MM.1S (cell line): ENCODE data around the gene DACH2.

Experiments used
- DNase-seq: peaks from one replicate; pipeline ENCODE4 v3.0.0-alpha.2; 2015
- H2AFZ ChIP-seq: fragments of 300-600 bp; sonication (generic); 2 replicates; pipeline ENCODE4 v1.6.0; 2016; ENCODE audit warnings: antibody characterized with exemption, low read length
- H3F3A ChIP-seq: fragments of 300-600 bp; sonication (generic); 2 replicates; pipeline ENCODE4 v1.6.1; 2016; ENCODE audit warnings: mild to moderate bottlenecking, antibody characterized with exemption, low read length, moderate library complexity, mixed read lengths; ENCODE audit not compliant: insufficient read depth
- H3K27ac ChIP-seq: fragments of 300-600 bp; sonication (generic); 2 replicates; pipeline ENCODE4 v1.5.1; 2016; ENCODE audit warnings: mild to moderate bottlenecking, low read length
- H3K27me3 ChIP-seq: fragments of 300-600 bp; sonication (generic); replicated peaks from 2 replicates; pipeline ENCODE4 v1.6.0; 2016; ENCODE audit warnings: low read length; ENCODE audit not compliant: insufficient read depth
- H3K36me3 ChIP-seq: fragments of 300-600 bp; sonication (generic); replicated peaks from 2 replicates; pipeline ENCODE4 v1.6.1; 2016; ENCODE audit warnings: mild to moderate bottlenecking, low read length, mixed read lengths; ENCODE audit not compliant: insufficient read depth
- H3K4me1 ChIP-seq: fragments of 300-600 bp; sonication (generic); 2 replicates; pipeline ENCODE4 v1.6.1; 2016; ENCODE audit warnings: low read length, mixed read lengths
- H3K4me2 ChIP-seq: fragments of 300-600 bp; sonication (generic); 2 replicates; pipeline ENCODE4 v1.6.0; 2016; ENCODE audit warnings: low read depth, low read length
- H3K4me3 ChIP-seq: fragments of 300-600 bp; sonication (generic); 2 replicates; pipeline ENCODE4 v1.5.1; 2016; ENCODE audit warnings: low read length, mixed read lengths
- H3K79me2 ChIP-seq: fragments of 300-600 bp; sonication (generic); 2 replicates; pipeline ENCODE4 v1.6.1; 2016; ENCODE audit warnings: mixed run types, low read length, mixed read lengths
- H3K9ac ChIP-seq: fragments of 300-600 bp; sonication (generic); 2 replicates; pipeline ENCODE4 v1.6.1; 2016; ENCODE audit warnings: low read length, mixed read lengths
- H3K9me2 ChIP-seq: fragments of 300-600 bp; sonication (generic); replicated peaks from 2 replicates; pipeline ENCODE4 v1.6.1; 2016; ENCODE audit warnings: mild to moderate bottlenecking, low read length, mixed read lengths; ENCODE audit not compliant: insufficient read depth
- H3K9me3 ChIP-seq: fragments of 300-600 bp; sonication (generic); replicated peaks from 2 replicates; pipeline ENCODE4 v1.6.1; 2016; ENCODE audit warnings: mild to moderate bottlenecking, low read length, mixed read lengths; ENCODE audit not compliant: insufficient read depth
- H4K20me1 ChIP-seq: fragments of 300-600 bp; sonication (generic); 2 replicates; pipeline ENCODE4 v1.6.1; 2016; ENCODE audit warnings: mild to moderate bottlenecking, low read length, moderate library complexity, mixed read lengths; ENCODE audit not compliant: insufficient read depth
- CTCF ChIP-seq: fragments of 300-600 bp; sonication (generic); IDR thresholded peaks from 2 replicates; pipeline ENCODE4 v1.5.1; 2016; ENCODE audit warnings: antibody characterized with exemption, low read length, mixed read lengths
- EZH2 ChIP-seq: fragments of 300-600 bp; sonication (generic); optimal IDR thresholded peaks from 2 replicates; pipeline ENCODE3; 2017; ENCODE audit warnings: low read depth, mild to moderate bottlenecking, antibody characterized with exemption, low read length, mixed read lengths
- EZH2phosphoT487 ChIP-seq: fragments of 300-600 bp; sonication (generic); IDR thresholded peaks from 2 replicates; pipeline ENCODE4 v1.6.1; 2018; ENCODE audit warnings: antibody characterized with exemption, low read length

The DACH2 gene

GRCh38 chrX:86148024-86148511, at the start of gene DACH2:
TSS of gene DACH2 (plus strand) at chrX:86148451.
- no peak within 1 kb of the TSS for H3K27ac ChIP-seq
- no peaks in the 10 kb centered on the region for H3K27me3 ChIP-seq
- peak within 1 kb of the TSS; percentile 70 for H3K4me3 ChIP-seq
- no peaks in the 10 kb centered on the region for H3K9me2 ChIP-seq
- no peaks in the 10 kb centered on the region for H3F3A ChIP-seq
- H4K20me1 ChIP-seq = no peaks in the 10 kb centered on the region
- H3K9ac ChIP-seq = peak within 1 kb of the TSS; percentile 21; the same call in 1 of the 2 replicates
- TF ChIP-seq EZH2 (no peak), CTCF (no peak), EZH2phosphoT487 (no peak)
- no peaks in the 10 kb centered on the region for H3K4me1 ChIP-seq
- no peaks in the 10 kb centered on the region for H3K79me2 ChIP-seq
- no peaks in the 10 kb centered on the region for H3K36me3 ChIP-seq
- peak within 1 kb of the TSS; percentile 79 for H3K4me2 ChIP-seq
- peak within 1 kb of the TSS; percentile 82 for H2AFZ ChIP-seq
- no peaks in the 10 kb centered on the region for H3K9me3 ChIP-seq
- peak; percentile 88 for DNase-seq

- H2AFZ ChIP-seq = no peak overlapping the region
- no peaks in the 10 kb centered on the region for H3K4me1 ChIP-seq
- H4K20me1 ChIP-seq = no peaks in the 10 kb centered on the region
- no peak for DNase-seq
- H3K27me3 ChIP-seq = no peaks in the 10 kb centered on the region
- H3K4me3 ChIP-seq = no peak overlapping the region
- no peaks in the 10 kb centered on the region for H3K9me2 ChIP-seq
- no peak overlapping the region for H3K9ac ChIP-seq
- H3K4me2 ChIP-seq = no peak overlapping the region
- no peak overlapping the region for H3K27ac ChIP-seq
- no peaks in the 10 kb centered on the region for H3K36me3 ChIP-seq
- no peaks in the 10 kb centered on the region for H3K79me2 ChIP-seq
- no peaks in the 10 kb centered on the region for H3K9me3 ChIP-seq
- H3F3A ChIP-seq = no peaks in the 10 kb centered on the region
- no peak for TF ChIP-seq EZH2phosphoT487
- no peak for TF ChIP-seq CTCF
- TF ChIP-seq EZH2 = no peak
These were observed 45.9 kb upstream of the DACH2 start for GRCh38 chrX:86102341-86102740.

GRCh38 chrX:86103061-86103460, 45.2 kb upstream of the DACH2 start:
- no peaks in the 10 kb centered on the region for H3K9me2 ChIP-seq
- no peak for DNase-seq
- no peak overlapping the region for H3K4me2 ChIP-seq
- H4K20me1 ChIP-seq = no peaks in the 10 kb centered on the region
- no peaks in the 10 kb centered on the region for H3K27me3 ChIP-seq
- no peaks in the 10 kb centered on the region for H3K36me3 ChIP-seq
- H3K27ac ChIP-seq = no peak overlapping the region
- H2AFZ ChIP-seq = no peak overlapping the region
- no peak overlapping the region for H3K9ac ChIP-seq
- no peak for TF ChIP-seq EZH2
- no peak for TF ChIP-seq CTCF
- no peak for TF ChIP-seq EZH2phosphoT487
- no peaks in the 10 kb centered on the region for H3K9me3 ChIP-seq
- H3F3A ChIP-seq = no peaks in the 10 kb centered on the region
- H3K79me2 ChIP-seq = no peaks in the 10 kb centered on the region
- no peak overlapping the region for H3K4me3 ChIP-seq
- H3K4me1 ChIP-seq = no peaks in the 10 kb centered on the region
